Activated gamma-delta T cell treated with Interleukin-2 at 50 U/mL for 16 hours (primary cell): Measurements from ENCODE around the gene CST2.
"Not testable (repeated sequence)": the region's sequence is repeated elsewhere in the genome, so short reads cannot be mapped to it uniquely, and the experiment has no call there.

Experiments used
- DNase-seq: peaks from one replicate; pipeline ENCODE4 v3.0.0-alpha.2; 2020

CST2 gene

DNA sequence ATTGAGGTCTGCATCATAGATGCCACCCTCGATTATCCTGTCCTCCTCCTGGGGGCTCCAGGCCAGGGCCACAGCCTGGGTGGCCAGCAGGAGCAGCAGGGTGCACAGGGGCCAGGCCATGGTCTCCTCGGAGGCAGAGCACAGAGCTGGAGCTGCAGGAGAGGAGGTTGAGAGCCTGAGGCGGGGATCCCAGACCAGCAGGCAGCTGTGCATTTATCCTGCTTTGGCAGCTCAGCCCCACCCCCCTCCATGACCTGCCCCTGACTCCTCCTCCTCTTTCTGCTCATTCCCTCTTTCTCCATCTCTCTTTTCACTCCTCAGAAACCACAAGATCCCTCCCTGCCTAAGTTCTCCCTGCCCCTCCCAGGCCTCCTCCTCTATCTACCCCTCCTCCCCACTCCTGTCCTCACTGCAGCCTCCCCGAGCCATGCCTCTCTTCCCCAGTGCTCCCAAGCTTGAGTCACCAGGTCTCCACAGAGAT, at the start of gene CST2:
Gene CST2 (minus strand): TSS at position 189 of the 481 bp plus-strand sequence. CDS start 69 bp downstream, at position 120.
- no peak for DNase-seq

GRCh38 chr20:23875606-23876237, 49.2 kb upstream of the CST2 start:
- DNase-seq, result no peak

GRCh38 chr20:23874747-23875146, 48.2 kb upstream of the CST2 start:
- no peak for DNase-seq

- DNase-seq, result no peak
These were observed 47.0 kb upstream of the CST2 start for GRCh38 chr20:23873370-23874015.

- no peak for DNase-seq
These were observed 45.5 kb upstream of the CST2 start for GRCh38 chr20:23872065-23872464.

DNA sequence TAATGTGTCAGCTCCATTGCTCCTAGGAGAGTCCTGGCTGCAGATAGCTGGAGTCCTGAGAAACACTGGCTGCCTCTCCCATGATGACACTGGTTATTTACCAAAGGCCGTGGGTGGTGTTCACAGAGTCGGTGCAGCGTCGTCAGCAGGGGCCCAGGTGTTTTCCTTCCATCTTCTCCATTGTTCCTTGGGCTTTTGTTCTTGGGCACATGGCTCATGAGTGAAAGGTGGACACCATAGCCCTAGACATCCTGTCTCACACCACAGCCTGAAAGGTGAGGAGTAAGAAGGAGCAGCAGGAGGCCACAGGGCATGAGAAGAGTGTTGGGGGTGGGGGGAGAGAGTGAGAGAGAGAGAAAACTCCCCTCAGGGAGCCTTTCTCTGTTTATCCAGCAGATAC, 43.9 kb upstream of the CST2 start:
- DNase-seq, result no peak

DNA sequence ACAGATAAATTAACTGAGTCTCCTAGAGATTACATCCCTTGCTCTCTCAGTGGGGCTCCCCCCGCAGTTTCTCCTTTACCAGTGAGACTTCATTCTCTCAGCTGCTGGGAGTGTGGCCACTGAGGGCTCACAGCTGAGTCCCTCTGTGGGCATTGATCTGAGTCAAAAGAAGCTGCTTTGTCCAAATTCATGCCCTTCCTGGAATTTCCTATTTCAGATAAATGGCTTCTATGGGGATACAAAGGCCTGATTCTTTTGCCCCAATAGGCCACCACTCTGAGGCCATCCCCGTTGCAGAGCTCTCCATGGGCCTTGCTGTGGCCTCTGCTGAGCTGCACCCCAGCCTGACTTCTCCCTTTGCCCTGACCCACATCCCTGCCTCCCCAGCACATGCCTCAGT, 43.0 kb upstream of the CST2 start:
- DNase-seq, result no peak

GRCh38 chr20:23868321-23868720, 41.8 kb upstream of the CST2 start:
- DNase-seq, result no peak

- no peak for DNase-seq
These were observed 40.7 kb upstream of the CST2 start for GRCh38 chr20:23867152-23867776.

- DNase-seq, result not testable (repeated sequence)
These were observed 34.2 kb upstream of the CST2 start for GRCh38 chr20:23860771-23861170.

- no peak for DNase-seq
These were observed 31.6 kb upstream of the CST2 start for GRCh38 chr20:23857962-23858595.

- no peak for DNase-seq
These were observed 30.2 kb upstream of the CST2 start for GRCh38 chr20:23856736-23857135.

DNA sequence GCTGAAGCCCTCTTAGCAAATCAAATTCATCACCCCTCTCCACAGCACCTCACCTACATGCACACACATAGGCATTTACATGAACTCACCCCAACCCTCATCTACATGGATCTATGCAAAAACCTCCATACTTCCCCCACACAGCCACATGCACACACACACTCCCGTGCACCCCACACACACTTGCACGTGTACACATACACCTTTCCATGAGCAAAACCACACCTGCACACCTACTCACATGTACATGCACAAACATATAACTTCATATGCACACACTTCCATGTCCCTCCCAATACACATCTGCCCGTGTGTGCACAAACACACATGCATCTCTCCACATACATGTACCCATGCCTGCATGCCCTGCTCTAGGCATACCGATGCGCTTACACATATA, 29.7 kb upstream of the CST2 start:
- DNase-seq, result no peak

- no peak for DNase-seq
These were observed 15.2 kb upstream of the CST2 start for GRCh38 chr20:23841693-23842092.

GRCh38 chr20:23835716-23836115, 9.2 kb upstream of the CST2 start:
- no peak for DNase-seq

GRCh38 chr20:23832775-23833513, 6.4 kb upstream of the CST2 start:
- no peak for DNase-seq

DNA sequence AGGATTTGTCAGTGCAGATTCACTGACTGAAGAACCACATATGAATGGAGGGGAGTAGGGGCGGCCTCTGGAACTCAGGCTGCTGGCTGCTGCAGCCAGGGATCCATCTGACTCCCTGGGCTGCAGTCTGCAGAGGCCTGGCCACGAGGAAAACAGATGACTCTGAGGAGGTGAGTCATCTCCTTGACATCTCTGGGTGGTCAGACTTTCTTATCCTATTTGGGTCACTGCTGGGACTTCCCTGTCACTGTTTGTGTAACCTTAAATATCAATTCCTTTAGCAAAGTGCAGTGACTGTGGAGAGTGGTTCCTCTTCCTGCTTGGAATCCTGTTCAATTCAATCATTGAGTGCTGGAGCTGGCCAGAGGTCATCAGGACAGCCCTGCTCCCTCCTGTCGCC, 5.4 kb upstream of the CST2 start:
- DNase-seq, result not testable (repeated sequence)

DNA sequence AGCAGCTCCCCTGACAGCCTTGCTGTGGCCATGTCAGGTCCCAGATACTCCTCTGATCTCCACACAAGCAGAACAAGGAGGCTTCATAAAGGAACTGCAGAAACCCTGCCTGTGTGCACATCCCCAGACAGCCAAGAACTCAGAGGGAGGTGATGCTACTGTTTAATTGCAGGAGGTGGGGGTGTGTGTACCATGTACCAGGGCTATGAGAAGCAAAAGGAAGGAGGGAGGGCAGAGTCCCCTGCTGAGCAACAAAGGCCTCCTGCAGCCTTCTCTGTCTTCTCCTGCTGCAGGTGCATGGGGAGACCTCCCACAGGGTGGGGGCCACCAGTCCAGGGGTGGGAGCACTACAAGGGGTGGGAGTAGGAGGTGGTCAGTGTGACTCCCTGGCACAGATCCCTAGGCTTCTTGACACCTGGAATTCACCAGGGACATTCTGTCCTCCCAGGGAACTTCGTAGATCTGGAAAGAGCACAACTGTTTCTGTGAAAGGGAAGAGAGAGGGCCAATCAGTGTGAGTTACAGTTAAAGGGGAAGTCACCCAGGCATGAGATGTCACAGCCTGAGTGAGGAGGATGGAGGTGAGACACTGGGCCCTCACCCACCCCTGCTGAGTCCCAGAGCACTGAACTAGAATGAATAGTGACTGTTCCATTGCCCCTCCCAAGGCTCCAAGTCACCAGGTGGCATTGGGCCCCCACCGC, 2.8 kb downstream of the CST2 start:
- no peak for DNase-seq

DNA sequence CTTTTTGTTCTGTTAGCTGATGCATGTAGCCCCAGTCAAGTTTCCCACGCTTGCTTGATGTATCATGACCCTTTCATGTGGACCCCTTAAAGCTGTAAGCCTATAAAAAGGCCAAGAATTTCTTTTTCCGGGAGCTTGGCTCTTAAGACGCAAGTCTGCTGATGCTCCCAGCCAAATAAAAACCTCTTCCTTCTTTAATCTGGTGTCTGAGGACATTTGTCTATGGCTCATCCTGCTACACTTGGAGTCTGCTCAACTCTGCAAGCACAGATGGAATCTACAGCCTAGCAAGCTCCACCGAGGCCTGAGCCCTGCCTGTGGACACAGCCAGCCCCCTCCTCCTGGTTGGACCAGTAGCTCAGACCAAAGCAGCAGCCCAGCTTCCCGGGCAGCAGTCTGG, 3.4 kb downstream of the CST2 start:
- no peak for DNase-seq

DNA sequence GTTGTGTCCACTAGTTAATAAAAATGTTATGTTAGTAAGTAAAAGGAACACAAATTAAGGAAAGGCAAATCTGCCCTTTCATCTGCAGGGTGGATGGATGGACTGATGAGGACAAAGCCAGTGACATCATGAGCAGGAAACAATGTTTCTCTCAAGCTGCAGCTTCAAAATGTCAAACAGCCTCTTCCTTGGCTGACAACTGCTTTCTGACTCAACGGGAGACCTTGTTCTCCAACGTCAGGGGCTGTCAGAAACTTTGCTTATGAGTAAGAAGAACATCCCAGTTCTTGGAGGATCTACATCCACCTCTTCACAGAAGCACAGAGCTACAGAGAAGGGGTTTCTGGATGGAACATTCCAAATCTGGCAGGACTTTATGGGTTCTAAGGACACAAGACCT, 6.0 kb downstream of the CST2 start:
- DNase-seq, result no peak

DNA sequence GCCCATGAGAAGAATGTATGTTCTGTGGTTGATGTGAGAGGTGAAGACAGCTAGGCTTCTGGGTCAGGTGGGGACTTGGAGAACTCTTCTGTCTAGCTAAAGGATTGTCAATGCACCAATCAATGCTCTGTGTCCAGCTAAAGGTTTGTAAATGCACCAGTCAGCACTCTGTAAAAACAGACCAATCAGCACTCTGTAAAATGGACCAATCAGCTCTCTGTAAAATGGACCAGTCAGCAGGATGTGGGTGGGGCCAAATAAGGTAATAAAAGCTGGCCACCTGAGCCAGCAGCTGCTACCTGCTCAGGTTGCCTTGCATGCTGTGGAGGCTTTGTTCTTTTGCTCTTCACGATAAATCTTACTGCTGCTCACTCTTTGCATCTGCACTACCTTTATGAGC, 15.0 kb downstream of the CST2 start:
- not testable (repeated sequence) for DNase-seq

DNA sequence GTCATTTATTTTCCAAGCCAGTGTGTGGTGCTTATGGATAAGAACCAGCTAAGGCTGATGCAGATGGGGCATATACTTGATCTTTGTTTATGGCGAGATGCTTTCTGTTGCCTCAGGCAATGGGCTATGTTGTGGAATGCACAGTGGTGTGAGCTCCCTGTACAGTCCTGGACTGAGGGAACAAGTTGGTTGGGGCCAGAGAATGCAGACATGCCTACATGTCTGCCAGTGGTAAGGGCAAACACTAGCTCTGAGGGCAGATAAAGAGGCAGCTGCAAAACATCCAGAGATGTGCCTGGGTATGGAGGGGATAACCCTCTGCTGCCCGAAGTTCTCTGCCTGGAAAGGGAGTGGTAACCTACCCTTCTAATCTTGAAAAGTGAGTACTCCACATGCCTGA, 16.2 kb downstream of the CST2 start:
- not testable (repeated sequence) for DNase-seq
